Caco-2 (cell line): ENCODE data around the gene HLF. TPM values are rescaled to one million over a fixed set of nuclear protein-coding genes. Genes with fewer than 3 reads are reported as not detected.

Experiments used
- BruUV-seq: library from RNA; stranded (reverse); fragments of 400-500 nt; replicated peaks from 2 replicates; lab custom pipeline; 2021; lab: Mats Ljungman, UMichigan
- CTCF ChIA-PET: fragments of 300-600 bp; sonication (Branson Sonifier 250); formaldehyde crosslinking; loops from one replicate; lab custom pipeline; 2022; ENCODE audit warnings: antibody characterized with exemption; lab: Charles Lee
- POLR2A ChIA-PET: fragments of 300-600 bp; sonication (Branson Sonifier 250); formaldehyde crosslinking; loops from one replicate; lab custom pipeline; 2022; ENCODE audit warnings: antibody characterized with exemption; lab: Charles Lee
- DNase-seq, 2 experiments: peaks; one replicate each; pipeline versions ENCODE4 v3.0.0 to v3.0.0-alpha.2; 2020 to 2022
- H3K27me3 ChIP-seq: replicated peaks from 2 replicates; pipeline ENCODE4 v1.6.0; 2011; ENCODE audit warnings: low read length; ENCODE audit not compliant: control insufficient read depth, insufficient read depth
- H3K36me3 ChIP-seq: 2 replicates; pipeline ENCODE4 v1.5.1; 2011; ENCODE audit warnings: low read length; ENCODE audit not compliant: control insufficient read depth, insufficient read depth
- H3K4me1 ChIP-seq: fragments of 250-450 bp; sonication (Bioruptor Pico); 2 replicates; pipeline ENCODE4 v1.5.1; 2020; ENCODE audit warnings: mild to moderate bottlenecking
- H3K4me3 ChIP-seq: 2 replicates; pipeline ENCODE4 v1.5.1; 2011; ENCODE audit warnings: low read depth, mild to moderate bottlenecking, control low read depth, low read length
- H3K9me3 ChIP-seq: fragments of 250-450 bp; sonication (Bioruptor Pico); 2 replicates; pipeline ENCODE4 v1.5.1; 2020; ENCODE audit warnings: mild to moderate bottlenecking, moderate library complexity
- H3K27ac Mint-ChIP-seq: one replicate; pipeline ENCODE4 v1.8.0; 2022; ENCODE audit warnings: mixed read lengths; ENCODE audit not compliant: unreplicated experiment
- H3K27me3 Mint-ChIP-seq: one replicate; pipeline ENCODE4 v1.8.0; 2022; ENCODE audit warnings: mixed read lengths; ENCODE audit not compliant: insufficient read depth, unreplicated experiment
- H3K36me3 Mint-ChIP-seq: one replicate; pipeline ENCODE4 v1.8.0; 2022; ENCODE audit warnings: mild to moderate bottlenecking, mixed read lengths; ENCODE audit not compliant: insufficient read depth, unreplicated experiment
- H3K4me1 Mint-ChIP-seq: one replicate; pipeline ENCODE4 v1.8.0; 2022; ENCODE audit warnings: low read depth, mixed read lengths; ENCODE audit not compliant: unreplicated experiment
- H3K4me3 Mint-ChIP-seq: one replicate; pipeline ENCODE4 v1.8.0; 2022; ENCODE audit warnings: mild to moderate bottlenecking, moderate library complexity, mixed read lengths; ENCODE audit not compliant: unreplicated experiment
- H3K9me3 Mint-ChIP-seq: one replicate; pipeline ENCODE4 v1.8.0; 2022; ENCODE audit warnings: mixed read lengths; ENCODE audit not compliant: unreplicated experiment
- intact Hi-C: fragments of 100-400 bp; cut with micrococcal nuclease; formaldehyde crosslinking; loops from one replicate; pipeline ENCODE4 v1.10.0; 2022; ENCODE audit not compliant: unreplicated experiment
- total RNA-seq: library from RNA; stranded (reverse); gene quantifications from 2 replicates; pipeline ENCODE4 v1.2.3, GENCODE V29; 2022
- TF ChIP-seq, protein P1 (sequence below), 2 experiments: fragments of 200-600 bp in 1 of 2; IDR thresholded peaks; 1 replicate in 1 of 2; 2 replicates in 1 of 2; pipeline versions ENCODE4 v1.5.1 to v1.8.0; 2011 to 2022; ENCODE audit warnings: antibody characterized with exemption in 1 of 2, control low read depth in 1 of 2, inconsistent platforms in 1 of 2, low read depth in 1 of 2, low read length in 1 of 2, mild to moderate bottlenecking in 1 of 2, moderate library complexity in 1 of 2; ENCODE audit not compliant: insufficient read depth in 1 of 2, severe bottlenecking in 1 of 2, unreplicated experiment in 1 of 2

HLF gene
- total RNA-seq, 1 experiment from 2014 or later = 19.8 TPM

DNA sequence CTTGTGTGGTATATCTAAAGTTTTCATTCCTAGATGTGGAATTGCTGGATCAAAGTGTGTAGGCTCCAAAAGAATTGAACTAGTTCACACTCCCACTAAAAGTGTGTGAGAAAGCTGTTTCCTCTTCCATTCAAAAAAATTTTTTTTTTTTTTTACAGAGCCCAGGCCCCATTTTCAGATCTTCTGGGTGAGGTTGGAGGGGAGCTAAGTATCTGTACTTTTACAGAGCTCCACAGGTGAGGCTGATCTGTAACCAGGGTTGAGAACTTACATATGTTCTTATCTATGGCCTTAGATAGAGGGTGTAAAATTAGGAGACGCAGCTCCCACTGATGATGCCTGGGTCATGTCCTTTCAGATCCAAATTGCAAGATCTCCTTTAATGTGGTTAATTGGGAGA lies 31.9 kb downstream of the HLF start:
- ChIA-PET CTCF (interaction anchor here (1.0 to 1.6 kb wide), 5 partner anchors 30 to 58 kb away, joined by 3 to 9 read pairs (median 3); no protein-coding TSS in a partner anchor), POLR2A (no interaction called here)
- no peak overlapping the region for H3K4me3 ChIP-seq
- H3K27me3 ChIP-seq = no peaks in the 10 kb centered on the region
- DNase-seq = no peak
- H3K4me1 ChIP-seq = peaks cover 20% of the 10 kb centered on the region
- H3K27ac Mint-ChIP-seq = no peak overlapping the region
- no peaks in the 10 kb centered on the region for H3K27me3 Mint-ChIP-seq
- no peaks in the 10 kb centered on the region for H3K9me3 ChIP-seq
- H3K36me3 Mint-ChIP-seq = peaks cover 6% of the 10 kb centered on the region
- H3K4me3 Mint-ChIP-seq = no peak overlapping the region
- no peaks in the 10 kb centered on the region for H3K9me3 Mint-ChIP-seq
- peaks cover 13% of the 10 kb centered on the region for H3K4me1 Mint-ChIP-seq
- TF ChIP-seq, protein P1, sequence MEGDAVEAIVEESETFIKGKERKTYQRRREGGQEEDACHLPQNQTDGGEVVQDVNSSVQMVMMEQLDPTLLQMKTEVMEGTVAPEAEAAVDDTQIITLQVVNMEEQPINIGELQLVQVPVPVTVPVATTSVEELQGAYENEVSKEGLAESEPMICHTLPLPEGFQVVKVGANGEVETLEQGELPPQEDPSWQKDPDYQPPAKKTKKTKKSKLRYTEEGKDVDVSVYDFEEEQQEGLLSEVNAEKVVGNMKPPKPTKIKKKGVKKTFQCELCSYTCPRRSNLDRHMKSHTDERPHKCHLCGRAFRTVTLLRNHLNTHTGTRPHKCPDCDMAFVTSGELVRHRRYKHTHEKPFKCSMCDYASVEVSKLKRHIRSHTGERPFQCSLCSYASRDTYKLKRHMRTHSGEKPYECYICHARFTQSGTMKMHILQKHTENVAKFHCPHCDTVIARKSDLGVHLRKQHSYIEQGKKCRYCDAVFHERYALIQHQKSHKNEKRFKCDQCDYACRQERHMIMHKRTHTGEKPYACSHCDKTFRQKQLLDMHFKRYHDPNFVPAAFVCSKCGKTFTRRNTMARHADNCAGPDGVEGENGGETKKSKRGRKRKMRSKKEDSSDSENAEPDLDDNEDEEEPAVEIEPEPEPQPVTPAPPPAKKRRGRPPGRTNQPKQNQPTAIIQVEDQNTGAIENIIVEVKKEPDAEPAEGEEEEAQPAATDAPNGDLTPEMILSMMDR (IDR thresholded peaks at IDR 0.05; ENCODE audit: insufficient read depth in 1 of 2, low read depth in 1 of 2, low read length in 1 of 2, severe bottlenecking in 1 of 2, unreplicated experiment in 1 of 2) = no peak
- no peaks in the 10 kb centered on the region for H3K36me3 ChIP-seq
- BruUV-seq = no TSS peak
- intact Hi-C loops = loop anchor here (1.0 to 2.0 kb wide), 5 partner anchors 32 to 303 kb away; partner anchors contain the start of gene HLF

GRCh38 chr17:55298111-55298730 lies 33.5 kb downstream of the HLF start:
- ChIA-PET POLR2A (no interaction called here), CTCF (interaction anchor here (0.6 kb wide), 1 partner anchor 55 kb away, joined by 3 read pairs; no protein-coding TSS in a partner anchor)
- H3K36me3 ChIP-seq = no peaks in the 10 kb centered on the region

GRCh38 chr17:55299162-55299838 lies 34.5 kb downstream of the HLF start:
- H3K27ac Mint-ChIP-seq = no peak overlapping the region
- Histone ChIP-seq H3K4me3 (no peak overlapping the region), H3K36me3 (no peaks in the 10 kb centered on the region), H3K27me3 (no peaks in the 10 kb centered on the region), H3K9me3 (no peaks in the 10 kb centered on the region), H3K4me1 (peaks cover 20% of the 10 kb centered on the region)
- no peaks in the 10 kb centered on the region for H3K36me3 Mint-ChIP-seq
- peaks cover 13% of the 10 kb centered on the region for H3K4me1 Mint-ChIP-seq
- no peak for DNase-seq
- TF ChIP-seq, protein P1 (IDR thresholded peaks at IDR 0.05; ENCODE audit: insufficient read depth in 1 of 2, low read depth in 1 of 2, low read length in 1 of 2, severe bottlenecking in 1 of 2, unreplicated experiment in 1 of 2) = no peak
- H3K9me3 Mint-ChIP-seq = no peaks in the 10 kb centered on the region
- BruUV-seq = no TSS peak
- H3K4me3 Mint-ChIP-seq = no peak overlapping the region
- POLR2A ChIA-PET = no interaction called here
- no peaks in the 10 kb centered on the region for H3K27me3 Mint-ChIP-seq
- CTCF ChIA-PET = no interaction called here
- intact Hi-C loops = no loop called here

More at GRCh38 chr17:55298111-55298730, 33.5 kb downstream of the HLF start:
- Mint-ChIP-seq H3K36me3 (no peaks in the 10 kb centered on the region), H3K4me1 (peaks cover 13% of the 10 kb centered on the region), H3K27me3 (no peaks in the 10 kb centered on the region), H3K4me3 (no peak overlapping the region), H3K27ac (no peak overlapping the region), H3K9me3 (no peaks in the 10 kb centered on the region)
- Histone ChIP-seq H3K9me3 (no peaks in the 10 kb centered on the region), H3K27me3 (no peaks in the 10 kb centered on the region), H3K4me3 (no peak overlapping the region), H3K4me1 (peaks cover 20% of the 10 kb centered on the region)
- TF ChIP-seq, protein P1 (IDR thresholded peaks at IDR 0.05; ENCODE audit: insufficient read depth in 1 of 2, low read depth in 1 of 2, low read length in 1 of 2, severe bottlenecking in 1 of 2, unreplicated experiment in 1 of 2) = no peak
- intact Hi-C loops = no loop called here
- no peak for DNase-seq
- BruUV-seq = no TSS peak
